Colonic mucosa (tissue), 4 donors: ENCODE results near the gene ADGRG1. TPM values are rescaled to one million over a fixed set of nuclear protein-coding genes. Genes with fewer than 3 reads are reported as not detected.

ENCODE experiments used
- DNase-seq: peaks from one replicate; pipeline ENCODE4 v3.0.0-alpha.2; 2020
- H3K27ac ChIP-seq: fragments of 200-600 bp; one replicate; pipeline ENCODE4 v1.8.0; 2021
- H3K27me3 ChIP-seq: fragments of 200-600 bp; one replicate; pipeline ENCODE4 v1.8.0; 2021
- H3K36me3 ChIP-seq: fragments of 200-600 bp; one replicate; pipeline ENCODE4 v1.8.0; 2021
- H3K4me1 ChIP-seq: fragments of 200-600 bp; one replicate; pipeline ENCODE4 v1.8.0; 2021; ENCODE audit warnings: mild to moderate bottlenecking
- H3K4me3 ChIP-seq: fragments of 200-600 bp; one replicate; pipeline ENCODE4 v1.8.0; 2021
- H3K9ac ChIP-seq, 2 donors: one replicate each; pipeline ENCODE4 v1.7.0; 2013; ENCODE audit warnings: control low read depth in 2 of 2, low read depth in 2 of 2, low read length in 2 of 2
- H3K9me3 ChIP-seq: fragments of 200-600 bp; one replicate; pipeline ENCODE4 v1.8.0; 2021
- CTCF ChIP-seq: fragments of 200-600 bp; IDR thresholded peaks from one replicate; pipeline ENCODE4 v1.8.0; 2022; ENCODE audit warnings: antibody characterized with exemption, mild to moderate bottlenecking
- intact Hi-C: fragments of 100-400 bp; cut with DNase I; formaldehyde crosslinking; loops from one replicate; pipeline ENCODE4 v1.14.1; 2022
- total RNA-seq, 2 donors: library from RNA; stranded (reverse); fragmentation: NEBNext Ultra II Directional in 1 of 2; extraction: Animal tissue kit (Norgen Biotek cat#: 25700) in 1 of 2; gene quantifications; one replicate each; pipeline ENCODE4 v1.2.1, GENCODE V29; 2021
- donor health status: healthy.
- donor health status: DM: no; HTN: no; CAD: no.
- donor health status: DM: no; HTN: no; CAD: no.

Gene ADGRG1
- total RNA-seq, 2 donors from 2014 or later = 68.9 to 126 TPM

- no peak for DNase-seq
- no peak for TF ChIP-seq CTCF
- no peak overlapping the region for H3K27ac ChIP-seq
- no peaks in the 10 kb centered on the region for H3K9me3 ChIP-seq
- no peaks in the 10 kb centered on the region for H3K36me3 ChIP-seq
- H3K27me3 ChIP-seq = no peaks in the 10 kb centered on the region
- H3K4me3 ChIP-seq = no peak overlapping the region
- intact Hi-C loops = no loop called here
- no peak overlapping the region for H3K9ac ChIP-seq
- no peaks in the 10 kb centered on the region for H3K4me1 ChIP-seq
Observed at GRCh38 chr16:57657228-57657627, 28.8 kb downstream of the ADGRG1 start.

DNA sequence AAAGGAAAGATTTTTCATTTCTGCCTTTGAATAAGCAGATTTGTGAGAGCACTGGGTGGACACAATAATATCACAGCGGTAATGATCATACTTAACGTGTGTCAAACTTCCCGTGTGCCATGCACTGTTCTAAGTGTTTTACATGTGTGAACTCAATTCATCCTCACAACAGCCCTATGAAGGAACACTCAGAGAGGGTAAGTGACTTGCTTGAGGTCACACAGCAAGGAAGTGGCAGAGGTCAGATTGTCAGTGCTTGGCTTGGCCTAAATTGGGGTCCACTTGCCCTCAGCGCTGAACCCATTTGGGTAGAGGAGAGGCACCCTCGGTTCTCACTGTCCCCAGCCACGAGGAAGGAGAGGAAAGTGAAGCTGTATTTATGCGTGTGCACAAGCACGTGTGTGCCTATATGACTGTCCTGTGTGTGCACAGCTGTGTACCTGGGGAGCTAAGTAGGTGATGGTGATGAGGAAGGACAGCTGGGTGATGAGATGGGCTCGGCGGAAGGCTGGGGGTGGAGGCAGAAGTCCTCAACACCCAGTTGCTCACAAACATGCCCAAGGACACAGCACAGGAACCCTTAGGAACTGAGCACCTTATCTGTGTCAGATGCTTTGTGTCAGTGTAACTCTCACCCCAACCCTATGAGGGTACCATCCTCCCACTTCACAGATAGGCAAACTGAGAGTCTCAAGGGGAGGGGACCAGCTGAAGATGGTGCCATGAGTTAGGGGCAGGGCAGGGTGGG, 29.9 kb downstream of the ADGRG1 start:
- no peak for DNase-seq
- intact Hi-C loops = no loop called here

DNA sequence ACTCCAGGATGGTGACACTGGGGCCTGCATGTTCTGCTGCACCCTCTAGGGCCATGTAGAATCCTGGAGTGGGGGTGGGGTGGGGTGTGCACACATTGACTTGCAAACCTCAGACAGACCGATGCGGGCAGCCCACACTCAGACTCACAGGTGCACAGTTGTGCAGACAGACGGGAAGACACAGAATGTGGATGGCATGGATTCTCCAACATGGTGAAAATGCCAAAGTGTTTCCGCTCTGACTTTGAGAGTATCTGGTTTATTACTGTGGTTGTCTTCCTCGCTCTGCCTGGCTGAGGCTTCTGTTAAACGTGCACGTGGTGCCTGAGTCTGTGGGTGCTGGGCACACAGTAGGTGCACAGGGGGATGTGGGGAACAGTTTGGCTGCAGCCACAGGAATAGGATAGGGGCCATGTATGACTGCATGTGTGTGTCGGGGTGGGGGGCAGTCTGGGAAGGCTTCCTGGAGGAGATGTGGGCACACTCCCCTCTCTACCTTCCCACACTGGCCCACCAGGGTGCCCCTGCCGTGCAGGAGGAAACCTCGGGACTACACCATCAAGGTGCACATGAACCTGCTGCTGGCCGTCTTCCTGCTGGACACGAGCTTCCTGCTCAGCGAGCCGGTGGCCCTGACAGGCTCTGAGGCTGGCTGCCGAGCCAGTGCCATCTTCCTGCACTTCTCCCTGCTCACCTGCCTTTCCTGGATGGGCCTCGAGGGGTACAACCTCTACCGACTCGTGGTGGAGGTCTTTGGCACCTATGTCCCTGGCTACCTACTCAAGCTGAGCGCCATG, 30.6 kb downstream of the ADGRG1 start:
- DNase-seq = no peak
- H3K4me1 ChIP-seq = no peaks in the 10 kb centered on the region
- intact Hi-C loops = no loop called here
- H3K4me3 ChIP-seq = no peak overlapping the region
- TF ChIP-seq CTCF = no peak
- no peak overlapping the region for H3K27ac ChIP-seq
- no peaks in the 10 kb centered on the region for H3K36me3 ChIP-seq
- no peak overlapping the region for H3K9ac ChIP-seq
- H3K9me3 ChIP-seq = no peaks in the 10 kb centered on the region
- no peaks in the 10 kb centered on the region for H3K27me3 ChIP-seq

More for the DNA sequence above, 29.9 kb downstream of the ADGRG1 start:
- no peaks in the 10 kb centered on the region for H3K36me3 ChIP-seq
- H3K27me3 ChIP-seq = no peaks in the 10 kb centered on the region
- H3K27ac ChIP-seq = no peak overlapping the region
- H3K9ac ChIP-seq = no peak overlapping the region
- no peaks in the 10 kb centered on the region for H3K4me1 ChIP-seq
- no peaks in the 10 kb centered on the region for H3K9me3 ChIP-seq
- no peak overlapping the region for H3K4me3 ChIP-seq
- no peak for TF ChIP-seq CTCF

DNA sequence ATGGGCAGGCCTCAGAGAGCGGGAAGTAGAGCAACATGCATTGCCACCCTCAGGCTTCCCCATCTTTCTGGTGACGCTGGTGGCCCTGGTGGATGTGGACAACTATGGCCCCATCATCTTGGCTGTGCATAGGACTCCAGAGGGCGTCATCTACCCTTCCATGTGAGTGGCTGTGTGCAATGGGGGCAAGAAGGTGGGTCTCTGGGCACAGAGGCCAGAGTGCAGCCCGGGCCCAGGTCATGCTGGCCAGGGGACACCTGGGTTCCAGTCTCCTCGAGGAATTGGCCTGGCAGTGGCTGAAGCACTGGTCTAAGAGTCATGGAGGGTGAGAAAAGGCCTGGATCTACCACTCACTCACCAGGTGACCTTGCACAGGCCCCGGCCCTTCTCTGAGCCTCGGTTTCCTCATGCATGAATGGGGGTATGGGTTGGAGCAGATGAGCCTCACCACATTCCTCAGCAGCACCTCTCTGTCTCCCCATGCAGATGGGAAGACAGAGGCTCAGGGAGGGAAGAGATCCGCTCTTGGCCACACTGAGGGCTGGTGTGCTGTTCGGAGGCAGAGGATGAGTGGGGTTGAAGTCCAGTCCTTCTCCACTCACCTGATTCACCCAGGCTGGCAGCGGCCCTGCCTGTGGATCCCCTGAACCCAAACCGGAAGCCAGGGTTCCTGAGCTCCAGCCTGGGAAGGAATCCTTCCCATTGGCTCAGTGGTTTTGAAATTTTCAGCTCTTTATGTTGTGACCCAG, 32.5 kb downstream of the ADGRG1 start:
- Histone ChIP-seq H3K27ac (no peak overlapping the region), H3K9me3 (no peaks in the 10 kb centered on the region), H3K4me3 (no peak overlapping the region), H3K36me3 (no peaks in the 10 kb centered on the region), H3K27me3 (no peaks in the 10 kb centered on the region), H3K4me1 (no peaks in the 10 kb centered on the region), H3K9ac (no peak overlapping the region)
- DNase-seq = no peak
- no peak for TF ChIP-seq CTCF
- intact Hi-C loops = no loop called here

DNA sequence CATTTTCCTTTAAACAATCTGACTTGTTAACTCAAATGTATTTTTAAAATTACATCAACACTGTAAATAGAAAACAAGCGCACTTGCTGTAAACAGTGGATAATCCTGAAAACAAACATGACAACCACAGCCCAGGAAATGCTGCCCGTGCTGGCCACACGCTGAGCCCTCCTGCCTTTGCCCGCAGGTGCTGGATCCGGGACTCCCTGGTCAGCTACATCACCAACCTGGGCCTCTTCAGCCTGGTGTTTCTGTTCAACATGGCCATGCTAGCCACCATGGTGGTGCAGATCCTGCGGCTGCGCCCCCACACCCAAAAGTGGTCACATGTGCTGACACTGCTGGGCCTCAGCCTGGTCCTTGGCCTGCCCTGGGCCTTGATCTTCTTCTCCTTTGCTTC, 33.1 kb downstream of the ADGRG1 start:
- Histone ChIP-seq H3K36me3 (no peaks in the 10 kb centered on the region), H3K9me3 (no peaks in the 10 kb centered on the region), H3K27ac (no peak overlapping the region), H3K9ac (no peak overlapping the region), H3K4me3 (no peak overlapping the region), H3K4me1 (no peaks in the 10 kb centered on the region), H3K27me3 (no peaks in the 10 kb centered on the region)
- intact Hi-C loops = no loop called here
- no peak for TF ChIP-seq CTCF
- DNase-seq = no peak
